GM18498 (cell line): ENCODE results near the gene WDR37.

ENCODE experiments used
- ATAC-seq: cut with Tn5 transposase; IDR thresholded peaks from one replicate; pipeline ENCODE4 v1.9.1; 2021; ENCODE audit warnings: mild to moderate bottlenecking, moderate library complexity; ENCODE audit not compliant: unreplicated experiment

WDR37 gene

DNA sequence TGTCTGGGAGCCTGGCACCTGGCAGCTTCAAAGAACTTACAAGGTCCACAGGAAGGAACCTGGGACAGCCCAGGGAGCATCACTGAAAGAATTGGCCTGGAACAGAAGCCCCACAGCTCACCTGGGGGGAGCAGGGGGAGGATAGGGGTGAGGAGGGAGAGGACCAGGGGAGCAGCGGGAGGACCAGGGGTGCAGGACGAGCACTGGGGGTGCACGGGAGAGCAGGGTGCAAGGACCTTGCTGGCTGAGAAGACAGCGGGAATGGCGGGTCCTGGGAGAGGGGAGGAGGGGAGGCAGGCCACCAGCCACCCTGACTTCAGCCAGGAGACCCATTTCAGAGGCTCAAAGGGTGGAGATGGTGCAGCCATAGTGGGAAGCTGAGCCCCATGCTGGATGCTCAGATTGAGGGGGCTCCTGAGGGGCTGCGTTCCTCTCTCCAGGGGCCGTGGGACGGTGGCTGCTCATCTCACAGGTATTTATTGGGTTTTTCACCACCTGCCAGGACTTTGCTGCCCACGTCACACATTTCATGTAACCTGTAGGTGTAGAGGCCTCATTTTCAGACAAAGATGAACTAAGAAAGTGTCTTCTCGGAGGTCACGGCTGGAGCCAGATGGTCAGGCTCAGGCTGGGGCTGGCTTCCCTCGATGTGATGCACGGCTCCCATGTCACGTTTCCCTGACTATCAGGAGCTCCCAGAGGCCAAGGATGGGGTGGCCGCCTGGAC lies 110.1 kb downstream of the WDR37 start:
- no peak for ATAC-seq

- no peak for ATAC-seq
These were observed 110.7 kb downstream of the WDR37 start for GRCh38 chr10:1166828-1167275.

GRCh38 chr10:1168763-1169162 lies 112.6 kb downstream of the WDR37 start:
- no peak for ATAC-seq

DNA sequence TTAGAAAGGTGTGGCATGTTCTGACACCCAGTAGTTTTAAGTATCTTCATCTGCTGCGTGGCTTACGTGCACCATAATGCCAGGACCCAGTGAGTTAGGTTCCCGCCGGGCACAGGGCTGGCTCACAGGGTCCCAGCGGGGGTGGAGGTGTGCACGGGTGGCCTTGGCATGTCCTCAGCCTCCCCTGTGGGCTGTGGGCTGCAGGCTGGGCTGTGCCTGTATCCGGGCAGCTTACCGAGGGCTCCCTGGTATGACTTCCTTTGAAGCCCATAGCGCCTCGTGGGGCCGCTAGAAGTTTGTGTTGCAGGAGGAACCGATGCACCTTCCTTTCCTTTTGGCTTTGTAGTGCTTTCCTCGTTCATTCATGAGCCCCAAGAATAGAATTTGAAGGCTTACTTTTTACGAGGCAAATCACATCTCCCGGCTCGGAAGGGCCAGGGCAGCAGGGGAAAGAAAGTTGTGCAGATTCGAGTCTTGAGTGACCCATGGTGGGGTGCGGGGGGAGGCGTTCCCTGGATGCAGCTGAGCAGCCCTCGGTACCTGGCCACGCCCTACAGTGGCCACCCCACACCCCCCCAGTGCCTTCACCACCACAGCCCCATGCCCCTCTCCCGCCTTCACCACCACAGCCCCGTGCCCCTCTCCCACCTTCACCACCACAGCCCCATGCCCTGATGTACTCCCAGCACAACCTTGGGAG lies 113.2 kb downstream of the WDR37 start:
- no peak for ATAC-seq

DNA sequence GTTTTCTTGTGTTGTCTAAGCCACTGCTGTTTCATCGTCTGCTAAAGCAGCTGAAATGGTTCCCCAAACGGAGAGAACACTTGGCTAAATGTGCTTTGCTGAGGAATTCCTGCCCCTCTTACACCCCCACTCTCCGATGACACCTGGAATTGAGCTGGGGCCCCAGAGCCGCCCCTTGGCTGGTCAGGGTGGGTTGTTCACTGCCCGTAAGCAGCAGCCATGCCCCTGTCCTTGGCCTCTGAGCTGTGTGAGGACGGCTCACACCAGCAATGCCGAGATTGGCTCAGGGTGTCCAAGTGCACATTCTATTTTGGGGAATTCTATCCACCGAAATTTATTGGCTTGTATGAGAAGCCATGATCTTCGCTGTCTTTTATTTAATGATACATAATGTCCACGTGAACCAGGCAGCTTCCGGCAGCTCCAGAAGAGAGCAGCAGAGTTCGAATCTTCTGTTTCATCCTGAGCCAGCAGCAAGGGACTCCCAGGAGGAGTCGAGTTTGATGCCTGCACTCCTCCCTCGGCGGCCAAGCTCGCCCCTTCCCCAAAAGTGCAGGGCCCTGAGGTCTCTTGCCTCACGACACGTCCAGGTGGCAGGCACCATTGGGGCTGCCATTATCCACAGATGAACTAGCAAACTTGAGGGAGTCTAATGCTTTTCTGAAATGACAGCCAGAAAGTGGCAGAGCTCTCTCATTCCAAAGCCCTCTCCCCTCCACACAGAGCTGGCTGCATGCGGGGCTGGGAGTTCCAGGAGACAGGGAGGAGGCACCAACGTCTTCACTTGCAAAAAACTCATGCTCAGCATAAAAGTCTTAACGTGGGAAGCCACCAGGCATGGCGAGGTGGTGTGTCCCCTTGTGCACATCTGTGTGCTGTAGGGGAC lies 114.0 kb downstream of the WDR37 start:
- no peak for ATAC-seq

DNA sequence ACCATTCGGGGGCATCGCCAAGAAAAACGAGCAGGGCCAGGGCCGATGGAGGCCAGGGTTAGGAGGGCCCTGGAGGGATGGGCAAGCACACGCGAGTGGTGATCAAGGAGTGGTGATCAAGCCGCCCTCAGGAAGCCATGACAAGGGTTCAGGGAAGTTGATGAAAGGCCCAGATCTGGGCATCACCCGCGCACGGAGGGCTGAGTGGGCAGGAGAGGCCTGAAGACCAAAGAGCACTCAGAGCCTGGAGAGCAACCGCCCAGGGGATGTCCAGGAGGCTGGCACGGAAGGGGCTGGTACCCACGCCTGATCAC lies 114.6 kb downstream of the WDR37 start:
- ATAC-seq: no peak

DNA sequence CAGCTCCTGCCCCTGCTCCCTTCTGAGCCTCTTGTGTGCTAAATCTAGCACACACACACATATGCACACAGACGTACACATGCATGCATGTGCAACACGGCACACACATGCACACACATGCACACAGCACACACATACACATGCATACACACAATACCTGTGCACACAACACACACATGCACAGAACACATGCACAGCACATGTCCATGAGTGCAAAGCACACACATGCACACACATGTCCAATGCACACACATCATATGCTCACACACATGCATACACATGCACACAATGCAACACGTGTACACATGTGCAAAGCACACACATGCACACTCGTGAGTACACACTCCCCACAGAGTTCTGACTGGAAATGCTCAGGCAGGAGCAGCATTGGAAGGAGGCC lies 115.0 kb downstream of the WDR37 start:
- no peak for ATAC-seq

GRCh38 chr10:1171586-1171985 lies 115.4 kb downstream of the WDR37 start:
- no peak for ATAC-seq

DNA sequence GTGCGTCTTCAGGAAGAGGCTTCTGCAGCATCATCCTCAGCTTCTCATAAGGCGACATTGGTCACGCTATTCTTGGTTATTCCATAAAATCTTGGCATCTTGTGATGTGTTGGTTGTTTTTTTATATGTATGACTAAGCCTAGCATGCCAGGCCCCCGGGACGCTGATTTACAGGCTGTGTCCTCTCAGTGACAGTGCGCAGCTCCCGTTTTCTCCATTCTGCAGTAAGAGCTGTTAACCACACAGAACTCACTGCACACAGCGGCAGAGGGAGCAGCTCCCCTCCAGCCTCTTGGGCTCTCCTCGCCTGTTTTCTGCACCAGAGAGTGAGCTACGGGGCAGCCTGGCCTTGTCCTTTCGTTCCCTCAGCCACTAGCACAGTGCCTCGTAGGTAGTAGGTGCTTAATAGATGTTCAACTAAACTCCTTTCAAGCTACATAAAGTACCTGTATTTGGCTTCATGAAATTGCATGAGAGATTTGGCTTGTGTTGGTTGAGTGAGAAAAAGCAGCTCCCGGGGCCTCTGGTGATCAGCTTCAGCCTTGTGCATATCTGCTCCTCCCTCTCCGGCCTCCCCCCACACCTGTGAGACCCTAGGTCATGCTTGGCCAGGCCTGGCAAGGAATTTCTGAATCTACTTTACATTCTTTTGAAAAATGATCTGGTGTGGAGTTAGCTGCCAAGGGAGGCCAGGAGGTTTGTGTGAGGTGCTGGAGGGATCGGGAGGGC lies 116.2 kb downstream of the WDR37 start:
- ATAC-seq: no peak

DNA sequence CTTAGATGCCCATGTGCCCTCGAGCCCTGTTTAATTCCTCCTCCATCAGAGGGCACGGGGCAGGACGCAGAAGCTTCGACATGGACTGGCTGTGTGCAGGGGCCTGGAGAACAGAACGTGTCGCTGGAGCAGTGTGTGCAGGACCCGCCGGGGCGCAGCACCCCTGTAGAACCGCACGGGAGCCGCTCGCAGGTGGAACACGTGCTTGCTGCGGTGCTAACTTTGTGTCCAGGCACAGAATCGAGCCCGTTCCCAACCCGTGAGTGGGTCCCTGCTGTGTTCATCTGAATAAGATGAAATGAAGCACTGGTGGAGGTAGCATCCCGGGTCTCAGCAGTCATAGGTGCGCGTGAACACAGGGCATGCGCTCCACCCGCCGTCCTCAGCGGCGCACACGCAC lies 116.9 kb downstream of the WDR37 start:
- no peak for ATAC-seq

DNA sequence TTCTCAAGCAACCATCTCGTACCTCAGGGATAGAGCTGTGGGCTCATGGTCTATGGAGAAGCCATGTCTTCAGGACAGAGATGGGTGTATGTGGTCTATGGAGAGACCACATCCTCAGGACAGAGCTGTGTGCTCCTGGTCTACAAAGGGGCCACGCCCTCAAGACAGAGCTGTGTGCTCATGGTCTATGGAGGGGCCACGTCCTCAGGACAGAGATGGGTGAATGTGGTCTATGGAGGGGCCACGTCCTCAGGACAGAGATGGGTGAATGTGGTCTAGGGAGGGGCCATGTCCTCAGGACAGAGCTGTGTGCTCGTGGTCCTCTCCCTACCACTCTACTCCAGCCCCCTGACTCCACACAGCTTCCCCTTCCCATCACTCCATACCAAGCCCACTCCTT lies 117.8 kb downstream of the WDR37 start:
- no peak for ATAC-seq

DNA sequence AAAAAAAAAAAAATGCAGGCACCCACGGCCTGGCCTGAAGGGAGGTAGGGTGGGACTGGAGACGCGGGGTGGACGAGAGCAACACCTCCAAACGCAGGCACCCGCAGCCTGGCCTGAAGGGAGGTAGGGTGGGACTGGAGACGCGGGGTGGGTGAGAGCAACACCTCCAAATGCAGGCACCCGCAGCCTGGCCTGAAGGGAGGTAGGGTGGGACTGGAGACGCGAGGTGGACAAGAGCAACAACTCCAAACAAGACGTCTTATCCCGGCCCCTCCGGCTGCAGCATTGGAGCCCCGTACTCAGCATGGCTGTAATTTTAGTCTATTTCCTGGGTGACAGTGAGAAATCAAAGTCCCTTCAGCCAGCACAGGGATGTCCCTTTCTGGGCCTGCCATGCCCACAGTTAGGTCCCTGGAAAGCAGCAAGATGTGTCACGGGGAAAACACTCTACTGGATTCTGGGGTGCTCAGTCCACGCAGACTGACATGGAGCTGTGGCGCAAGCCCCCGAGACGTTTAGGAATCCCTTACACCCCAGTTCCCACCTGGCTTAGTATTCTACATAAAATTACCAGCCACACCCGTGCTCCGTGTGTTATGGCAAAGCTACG lies 119.9 kb downstream of the WDR37 start:
- ATAC-seq: no peak

GRCh38 chr10:1177936-1178335 lies 121.8 kb downstream of the WDR37 start:
- ATAC-seq: no peak

- ATAC-seq: no peak
These were observed 122.3 kb downstream of the WDR37 start for GRCh38 chr10:1178506-1178905.

DNA sequence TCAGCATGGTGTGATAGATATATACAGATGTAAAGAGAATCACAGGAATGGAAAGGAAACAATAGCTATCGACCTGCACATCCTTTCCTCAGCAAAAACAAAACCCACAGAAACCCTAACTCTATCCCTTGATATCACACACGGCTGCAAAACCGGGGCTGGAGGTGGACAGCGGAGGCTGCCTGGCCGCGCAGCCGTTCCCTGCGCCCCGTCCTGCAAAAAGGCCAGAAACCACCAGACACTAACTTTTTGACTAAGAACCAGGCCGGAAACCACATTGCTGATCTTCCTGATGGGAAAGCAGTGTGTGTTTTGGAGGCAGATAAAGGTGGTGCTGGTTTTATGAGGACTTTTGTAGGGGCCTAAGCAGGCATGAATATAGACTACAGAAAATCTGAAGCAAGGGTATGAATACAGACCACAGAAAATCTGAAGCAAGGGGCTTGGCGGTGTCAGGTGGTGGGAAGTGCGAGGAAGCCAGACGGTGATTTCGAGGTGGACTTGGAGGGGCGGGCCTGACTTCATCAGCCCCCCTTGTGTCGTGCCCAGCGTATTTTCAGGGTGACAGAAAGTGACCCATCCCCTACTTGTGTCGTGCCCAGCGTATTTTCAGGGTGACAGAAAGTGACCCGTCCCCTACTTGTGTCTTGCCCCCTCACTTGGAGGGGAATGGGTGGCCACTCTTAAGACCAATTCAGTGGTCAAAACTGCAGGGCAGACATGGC lies 123.3 kb downstream of the WDR37 start:
- no peak for ATAC-seq

- ATAC-seq: no peak
These were observed 124.0 kb downstream of the WDR37 start for GRCh38 chr10:1180071-1180730.

GRCh38 chr10:1180836-1181235 lies 124.7 kb downstream of the WDR37 start:
- ATAC-seq: no peak
